Nephron (organoid): ENCODE data around the gene RADIL.

Source experiments
- H3K27ac Mint-ChIP-seq, 3 experiments: 2 replicates each; pipeline ENCODE4 v1.8.0; 2020; ENCODE audit warnings: mixed read lengths in 3 of 3, mild to moderate bottlenecking in 2 of 3, moderate library complexity in 1 of 3
- H3K27me3 Mint-ChIP-seq: 2 replicates; pipeline ENCODE4 v1.8.0; 2021; ENCODE audit warnings: low read depth, mild to moderate bottlenecking, moderate library complexity, mixed read lengths
- H3K36me3 Mint-ChIP-seq: 2 replicates; pipeline ENCODE4 v1.8.0; 2020; ENCODE audit warnings: low read depth, mixed read lengths
- H3K4me1 Mint-ChIP-seq: 2 replicates; pipeline ENCODE4 v1.8.0; 2020; ENCODE audit warnings: mixed read lengths
- H3K4me3 Mint-ChIP-seq, 3 experiments: 2 replicates each; pipeline ENCODE4 v1.8.0; 2020; ENCODE audit warnings: mild to moderate bottlenecking in 3 of 3, mixed read lengths in 3 of 3, moderate library complexity in 2 of 3
- H3K9me3 Mint-ChIP-seq: 2 replicates; pipeline ENCODE4 v1.8.0; 2020; ENCODE audit warnings: mixed read lengths
- TF ChIP-seq, protein P1 (sequence below), 3 experiments: fragments of 200-600 bp; sonication (generic); IDR thresholded peaks; one replicate each; pipeline ENCODE4 v1.5.0; 2021; ENCODE audit warnings: antibody characterized with exemption in 3 of 3; ENCODE audit not compliant: unreplicated experiment in 3 of 3

RADIL gene

DNA sequence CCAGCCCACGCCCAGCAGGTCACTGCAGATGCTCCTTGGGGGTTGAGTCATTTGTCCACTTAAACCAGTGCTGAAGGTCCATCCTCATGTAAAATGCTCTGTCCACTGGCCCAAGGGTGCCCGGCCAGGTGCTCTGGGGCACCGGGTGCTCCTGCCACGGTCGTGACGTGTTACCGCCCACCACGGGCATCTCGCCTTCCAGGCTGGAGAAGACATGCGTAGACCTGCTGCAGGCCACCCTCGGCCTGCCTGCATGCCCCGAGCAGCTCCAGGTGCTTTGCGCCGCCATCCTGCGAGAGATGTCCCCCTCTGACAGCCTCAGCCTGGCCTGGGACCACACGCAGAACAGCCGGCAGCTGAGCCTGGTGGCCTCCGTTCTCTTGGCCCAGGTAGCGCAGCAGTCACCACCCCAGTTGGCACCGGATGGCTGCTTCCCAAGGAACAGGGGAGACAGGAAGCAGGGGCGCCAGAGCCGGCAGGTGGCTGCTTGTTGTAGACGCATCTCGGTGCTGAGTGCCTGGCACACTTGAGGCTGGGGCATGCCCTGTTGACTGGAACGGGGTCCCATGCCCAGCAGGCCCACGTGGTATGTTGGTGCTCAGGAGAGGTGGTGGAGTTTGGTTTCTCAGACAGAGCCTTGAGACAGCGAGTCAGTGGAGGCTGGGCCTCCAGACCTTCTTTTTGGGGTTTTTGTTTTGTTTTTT, 102.0 kb downstream of the RADIL start:
- peaks cover 7% of the 10 kb centered on the region for H3K36me3 Mint-ChIP-seq
- TF ChIP-seq, protein P1, sequence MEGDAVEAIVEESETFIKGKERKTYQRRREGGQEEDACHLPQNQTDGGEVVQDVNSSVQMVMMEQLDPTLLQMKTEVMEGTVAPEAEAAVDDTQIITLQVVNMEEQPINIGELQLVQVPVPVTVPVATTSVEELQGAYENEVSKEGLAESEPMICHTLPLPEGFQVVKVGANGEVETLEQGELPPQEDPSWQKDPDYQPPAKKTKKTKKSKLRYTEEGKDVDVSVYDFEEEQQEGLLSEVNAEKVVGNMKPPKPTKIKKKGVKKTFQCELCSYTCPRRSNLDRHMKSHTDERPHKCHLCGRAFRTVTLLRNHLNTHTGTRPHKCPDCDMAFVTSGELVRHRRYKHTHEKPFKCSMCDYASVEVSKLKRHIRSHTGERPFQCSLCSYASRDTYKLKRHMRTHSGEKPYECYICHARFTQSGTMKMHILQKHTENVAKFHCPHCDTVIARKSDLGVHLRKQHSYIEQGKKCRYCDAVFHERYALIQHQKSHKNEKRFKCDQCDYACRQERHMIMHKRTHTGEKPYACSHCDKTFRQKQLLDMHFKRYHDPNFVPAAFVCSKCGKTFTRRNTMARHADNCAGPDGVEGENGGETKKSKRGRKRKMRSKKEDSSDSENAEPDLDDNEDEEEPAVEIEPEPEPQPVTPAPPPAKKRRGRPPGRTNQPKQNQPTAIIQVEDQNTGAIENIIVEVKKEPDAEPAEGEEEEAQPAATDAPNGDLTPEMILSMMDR (IDR thresholded peaks at IDR 0.05; ENCODE audit: unreplicated experiment in 3 of 3), result no peak
- H3K27me3 Mint-ChIP-seq, result no peaks in the 10 kb centered on the region
- H3K9me3 Mint-ChIP-seq, result no peaks in the 10 kb centered on the region
- H3K27ac Mint-ChIP-seq, result no peak overlapping the region
- no peaks in the 10 kb centered on the region for H3K4me1 Mint-ChIP-seq
- no peak overlapping the region for H3K4me3 Mint-ChIP-seq

DNA sequence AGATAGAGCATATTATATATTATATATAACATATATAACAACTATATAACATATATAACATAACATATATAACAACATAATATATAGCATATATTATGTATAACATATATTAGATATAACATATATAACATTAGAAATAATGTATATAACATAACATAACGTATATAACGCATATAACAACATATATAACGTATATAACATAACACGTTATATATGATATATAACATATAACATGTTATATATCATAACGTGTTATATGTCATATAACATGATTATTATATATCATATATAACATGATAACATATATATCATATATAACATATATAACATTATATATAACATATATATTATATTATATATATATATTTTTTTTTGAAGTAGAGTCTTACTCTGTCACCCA, 104.4 kb downstream of the RADIL start:
- TF ChIP-seq, protein P1 (IDR thresholded peaks at IDR 0.05; ENCODE audit: unreplicated experiment in 3 of 3), result no peak
- peaks cover 7% of the 10 kb centered on the region for H3K36me3 Mint-ChIP-seq
- H3K27ac Mint-ChIP-seq, result no peak overlapping the region
- no peaks in the 10 kb centered on the region for H3K27me3 Mint-ChIP-seq
- no peak overlapping the region for H3K4me3 Mint-ChIP-seq
- no peaks in the 10 kb centered on the region for H3K9me3 Mint-ChIP-seq
- H3K4me1 Mint-ChIP-seq, result peaks cover 21% of the 10 kb centered on the region

DNA sequence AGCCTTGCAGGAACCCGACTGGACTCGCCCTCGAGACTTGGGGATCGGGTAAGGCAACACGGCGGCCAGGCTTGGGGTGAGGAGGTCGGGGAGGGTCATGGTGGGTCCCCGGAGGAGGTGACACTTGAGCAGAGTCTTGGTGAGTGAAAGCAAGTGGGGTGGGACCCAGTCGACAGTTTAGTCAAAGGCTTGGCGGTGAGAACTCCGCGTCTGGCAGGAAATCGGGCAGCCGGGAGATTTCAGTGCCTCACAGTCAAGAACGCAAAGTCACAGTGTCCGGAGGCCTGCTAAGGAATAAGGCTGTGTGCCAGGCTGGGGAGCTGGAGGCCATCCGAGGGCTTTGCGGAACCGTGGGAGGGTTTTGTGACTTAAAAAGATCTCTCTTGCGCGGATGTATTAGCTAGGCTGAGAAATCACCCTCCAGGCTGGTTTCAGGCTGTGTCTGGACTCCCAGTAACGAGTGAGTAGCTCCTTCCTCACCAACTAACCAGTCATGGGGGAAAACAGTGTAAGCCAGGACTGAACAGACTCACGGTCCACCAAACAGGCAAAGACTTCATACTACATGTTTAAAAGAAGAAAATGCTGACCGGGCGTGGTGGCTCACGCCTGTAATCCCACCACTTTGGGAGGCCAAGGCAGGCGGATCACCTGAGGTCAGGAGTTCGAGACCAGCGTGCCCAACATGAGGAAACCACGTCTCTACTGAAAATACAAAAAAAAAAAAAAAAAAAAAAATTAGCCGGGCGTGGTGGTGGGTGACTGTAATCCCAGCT, 107.5 kb downstream of the RADIL start:
- Mint-ChIP-seq H3K27me3 (no peaks in the 10 kb centered on the region), H3K27ac (peak overlapping the region; percentile 87 to 97 (median 93)), H3K4me3 (peak overlapping the region; percentile 98 to 100 (median 99)), H3K4me1 (peaks cover 22% of the 10 kb centered on the region), H3K9me3 (no peaks in the 10 kb centered on the region), H3K36me3 (no peaks in the 10 kb centered on the region)
- TF ChIP-seq, protein P1 (IDR thresholded peaks at IDR 0.05; ENCODE audit: unreplicated experiment in 3 of 3), result no peak

DNA sequence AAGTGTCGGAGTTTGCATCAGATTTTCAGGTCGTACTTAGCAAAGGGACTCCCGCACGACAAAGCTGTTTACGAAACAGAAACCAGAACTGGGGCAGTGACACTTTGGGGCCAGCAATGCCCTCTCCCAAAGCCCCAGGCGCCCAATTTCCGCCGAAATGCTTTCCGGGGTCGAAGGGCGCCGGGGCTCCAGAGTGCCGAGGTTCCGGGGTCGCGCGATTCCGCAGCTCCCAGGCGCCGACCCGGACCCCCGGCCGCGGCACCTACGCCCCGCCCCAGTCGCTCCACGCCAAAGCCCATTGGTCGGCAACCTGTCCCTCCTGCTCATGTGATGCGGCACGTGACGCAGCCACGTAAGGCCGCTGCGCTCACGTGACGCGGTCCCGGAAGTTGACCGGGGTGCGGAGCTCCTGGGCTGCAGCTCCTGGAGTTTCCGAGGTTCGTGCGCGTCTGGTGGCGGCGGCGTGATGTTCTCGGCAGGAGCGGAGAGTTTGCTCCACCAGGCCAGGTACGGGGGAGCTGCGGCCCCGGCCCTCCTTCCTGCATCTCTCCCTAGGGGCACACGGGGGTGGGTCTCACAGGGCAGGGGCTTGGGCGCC, 108.2 kb downstream of the RADIL start, which contains the start of gene AP5Z1:
TSS of gene AP5Z1 (plus strand) at position 374 of the 598 bp plus-strand sequence. CDS start at position 467, 93 bp downstream.
- no peaks in the 10 kb centered on the region for H3K9me3 Mint-ChIP-seq
- H3K4me1 Mint-ChIP-seq, result peaks cover 22% of the 10 kb centered on the region
- peak within 1 kb of the TSS; percentile 87 to 97 (median 93) for H3K27ac Mint-ChIP-seq
- peaks cover 4% of the 10 kb centered on the region for H3K36me3 Mint-ChIP-seq
- no peaks in the 10 kb centered on the region for H3K27me3 Mint-ChIP-seq
- TF ChIP-seq, protein P1 (IDR thresholded peaks at IDR 0.05; ENCODE audit: unreplicated experiment in 3 of 3), result no peak
- H3K4me3 Mint-ChIP-seq, result peak within 1 kb of the TSS; percentile 98 to 100 (median 99)

DNA sequence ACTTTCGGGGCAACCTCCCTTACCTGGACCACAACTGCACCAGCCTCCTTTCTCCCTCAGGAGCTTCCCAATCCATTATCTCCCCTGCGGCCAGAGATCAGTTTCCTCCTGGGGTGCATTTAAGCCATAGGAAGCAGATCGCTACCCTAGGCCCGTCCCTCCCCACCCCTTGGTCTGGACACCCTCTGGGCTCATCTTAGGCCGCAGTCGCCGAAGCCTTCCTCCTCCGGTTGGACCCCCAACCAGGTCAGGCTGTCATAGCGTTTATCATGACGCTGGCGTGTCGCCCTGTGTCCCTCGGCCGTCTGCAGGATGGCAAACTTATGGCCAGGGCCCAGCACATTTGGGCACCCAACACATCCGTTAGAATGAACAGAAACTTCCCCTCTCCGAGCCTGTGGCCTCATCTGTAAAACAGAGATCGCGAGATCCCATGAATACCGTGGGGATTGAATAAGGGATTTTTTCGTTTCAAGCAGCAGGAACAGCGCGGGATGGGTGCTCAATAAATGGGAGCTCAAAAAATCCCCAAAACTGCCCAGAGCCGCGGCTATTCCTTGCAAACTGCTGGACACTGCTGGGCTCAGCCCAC, 108.8 kb downstream of the RADIL start:
- no peaks in the 10 kb centered on the region for H3K27me3 Mint-ChIP-seq
- H3K9me3 Mint-ChIP-seq, result no peaks in the 10 kb centered on the region
- peaks cover 24% of the 10 kb centered on the region for H3K4me1 Mint-ChIP-seq
- peaks cover 6% of the 10 kb centered on the region for H3K36me3 Mint-ChIP-seq
- peak overlapping the region; percentile 87 to 97 (median 93) for H3K27ac Mint-ChIP-seq
- peak overlapping the region; percentile 98 to 100 (median 99) for H3K4me3 Mint-ChIP-seq
- TF ChIP-seq, protein P1 (IDR thresholded peaks at IDR 0.05; ENCODE audit: unreplicated experiment in 3 of 3), result no peak
